Hematopoietic multipotent progenitor cell treated with erythropoietin and hydrocortisone succinate and interleukin-3 and kit ligand, for 15 days (in vitro differentiated cells): ENCODE data around the gene PPM1H.

Experiments
- DNase-seq: peaks from one replicate; pipeline ENCODE4 v3.0.0-alpha.2; 2015; ENCODE audit warnings: low spot score

Gene PPM1H

GRCh38 chr12:62713723-62714122, 221.2 kb downstream of the PPM1H start:
- DNase-seq, result no peak

GRCh38 chr12:62712681-62713573, 222.0 kb downstream of the PPM1H start:
- no peak for DNase-seq

GRCh38 chr12:62711631-62712241, 223.2 kb downstream of the PPM1H start:
- DNase-seq, result no peak

DNA sequence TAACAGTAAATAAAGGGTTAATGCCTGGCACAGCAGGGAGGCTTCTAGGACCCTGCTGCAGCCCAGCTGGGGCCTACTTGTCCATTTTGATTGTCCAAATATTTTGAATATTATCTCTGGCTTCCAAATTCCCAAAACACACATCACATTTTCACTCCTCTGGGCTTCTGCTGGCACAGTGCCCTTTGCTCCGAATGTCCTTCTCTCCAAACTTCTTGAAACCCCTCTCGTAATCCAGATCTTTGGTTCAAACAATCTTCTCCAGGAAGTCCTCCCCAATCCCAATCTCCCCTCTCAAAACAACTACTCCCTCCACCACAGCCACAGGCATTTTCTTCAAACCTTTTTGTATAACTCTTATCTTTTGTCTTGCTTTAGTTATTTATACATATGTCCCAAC, 225.6 kb downstream of the PPM1H start:
- no peak for DNase-seq

- DNase-seq, result no peak
Observed at GRCh38 chr12:62707939-62708338, 227.0 kb downstream of the PPM1H start.

GRCh38 chr12:62705846-62706245, 229.1 kb downstream of the PPM1H start:
- DNase-seq, result no peak

- DNase-seq, result no peak
Observed at GRCh38 chr12:62703011-62703380, 232.0 kb downstream of the PPM1H start.

- DNase-seq, result no peak
Observed at GRCh38 chr12:62701492-62701891, 233.5 kb downstream of the PPM1H start.

GRCh38 chr12:62700091-62700880, 234.7 kb downstream of the PPM1H start:
- DNase-seq, result no peak

DNA sequence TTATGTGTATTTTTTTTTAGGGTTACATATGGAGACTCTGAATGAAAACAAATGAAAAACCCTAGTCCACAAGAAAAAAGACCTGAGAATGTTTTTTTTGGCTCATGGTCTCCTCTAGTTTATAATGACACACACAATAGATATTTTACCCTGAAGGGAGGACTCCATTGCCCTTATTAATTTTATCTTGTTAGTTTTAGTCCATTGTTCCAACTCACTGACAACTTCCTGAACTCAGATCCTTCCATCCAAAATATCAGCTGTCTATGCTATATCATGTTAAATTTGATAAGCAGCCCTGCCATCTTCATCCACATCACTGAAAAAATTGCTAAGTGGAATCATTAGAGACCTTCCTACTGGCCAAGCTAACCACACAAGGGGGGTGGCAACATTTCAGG, 236.2 kb downstream of the PPM1H start:
- DNase-seq, result no peak

- no peak for DNase-seq
Observed at GRCh38 chr12:62697893-62698292, 237.1 kb downstream of the PPM1H start.

GRCh38 chr12:62695696-62696095, 239.3 kb downstream of the PPM1H start:
- DNase-seq, result no peak

GRCh38 chr12:62694632-62695031, 240.3 kb downstream of the PPM1H start:
- no peak for DNase-seq

- no peak for DNase-seq
Observed at GRCh38 chr12:62694116-62694515, 240.8 kb downstream of the PPM1H start.

DNA sequence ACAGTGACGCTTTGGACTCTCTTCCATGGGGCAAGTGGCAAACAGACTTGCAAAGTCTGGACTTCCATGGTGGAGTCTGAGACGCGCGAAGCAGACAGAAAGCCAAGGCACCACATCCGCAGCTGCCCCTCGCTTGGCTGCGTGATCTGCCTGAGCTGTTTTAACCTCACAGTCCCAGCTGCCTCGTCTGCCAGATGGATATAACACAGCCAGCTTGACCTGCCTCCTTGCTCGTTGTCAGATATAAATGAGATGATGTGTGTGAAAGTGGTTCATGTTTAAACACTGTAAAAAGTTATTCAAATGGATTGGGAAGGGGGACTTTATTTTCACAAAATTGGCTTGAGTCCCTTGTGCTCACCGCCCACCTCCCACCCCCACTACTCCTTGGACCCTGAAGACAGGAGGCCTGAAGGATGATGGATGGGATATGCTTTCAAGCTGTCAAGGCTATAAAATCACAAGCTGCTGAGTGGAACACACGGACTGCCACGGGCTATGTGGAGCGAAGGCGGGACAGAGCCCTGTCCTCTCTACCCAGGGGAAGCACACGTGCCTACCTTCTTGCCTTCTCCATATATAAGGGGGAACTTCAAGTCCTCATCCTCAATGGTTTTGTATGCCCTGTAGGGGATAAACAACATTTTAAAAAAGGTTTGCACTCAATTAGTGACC, 241.4 kb downstream of the PPM1H start:
- no peak for DNase-seq

- no peak for DNase-seq
Observed at GRCh38 chr12:62692884-62693283, 242.1 kb downstream of the PPM1H start.

- DNase-seq, result no peak
Observed at GRCh38 chr12:62691309-62691708, 243.6 kb downstream of the PPM1H start.

GRCh38 chr12:62689042-62689839, 245.7 kb downstream of the PPM1H start:
- DNase-seq, result no peak

- no peak for DNase-seq
Observed at GRCh38 chr12:62686938-62687337, 248.0 kb downstream of the PPM1H start.

- no peak for DNase-seq
Observed at GRCh38 chr12:62684570-62685295, 250.2 kb downstream of the PPM1H start.
